OCI-LY3 (cell line): ENCODE results near the gene ASTN1.

Experiments
- H2AFZ ChIP-seq: fragments of 200-600, 300-600 bp; shearing (Covaris generic); 2 replicates; pipeline ENCODE4 v1.6.0; 2014; ENCODE audit warnings: antibody characterized with exemption, low read depth, low read length
- H3K27ac ChIP-seq: fragments of 200-600, 300-600 bp; sonication (generic); 2 replicates; pipeline ENCODE4 v1.5.1; 2014; ENCODE audit warnings: mild to moderate bottlenecking, low read length, moderate library complexity, mixed read lengths
- H3K27me3 ChIP-seq: fragments of 200-600, 300-600 bp; sonication (generic); 2 replicates; pipeline ENCODE4 v1.6.1; 2014; ENCODE audit warnings: low read depth, low read length, mixed read lengths
- H3K36me3 ChIP-seq: fragments of 200-600, 300-600 bp; sonication (generic); replicated peaks from 2 replicates; pipeline ENCODE3; 2014; ENCODE audit warnings: low read depth, low read length, mixed read lengths
- H3K4me1 ChIP-seq: fragments of 300-600, 200-600 bp; sonication (generic); 2 replicates; pipeline ENCODE4 v1.6.1; 2014; ENCODE audit warnings: low read length, mixed read lengths
- H3K4me2 ChIP-seq: fragments of 200-600, 300-600 bp; sonication (generic); 2 replicates; pipeline ENCODE4 v1.6.1; 2014; ENCODE audit warnings: low read length, mixed read lengths
- H3K4me3 ChIP-seq: fragments of 300-600, 200-600 bp; sonication (generic); 2 replicates; pipeline ENCODE4 v1.5.1; 2014; ENCODE audit warnings: antibody characterized with exemption, mild to moderate bottlenecking, low read length, moderate library complexity
- H3K79me2 ChIP-seq: fragments of 300-600, 200-600 bp; shearing (Covaris generic); 2 replicates; pipeline ENCODE4 v1.6.1; 2014; ENCODE audit warnings: mild to moderate bottlenecking, low read length, mixed read lengths
- H3K9ac ChIP-seq: fragments of 300-600, 200-600 bp; shearing (Covaris generic); 2 replicates; pipeline ENCODE4 v1.6.0; 2014; ENCODE audit warnings: mild to moderate bottlenecking, low read length, moderate library complexity
- H3K9me3 ChIP-seq: fragments of 200-600, 300-600 bp; shearing (Covaris generic); 2 replicates; pipeline ENCODE4 v1.6.1; 2014; ENCODE audit warnings: low read length, mixed read lengths; ENCODE audit not compliant: insufficient read depth
- H4K20me1 ChIP-seq: fragments of 200-600, 300-600 bp; sonication (generic); 2 replicates; pipeline ENCODE4 v1.6.1; 2016; ENCODE audit warnings: low read length, mixed read lengths; ENCODE audit not compliant: insufficient read depth
- CTCF ChIP-seq: fragments of 200-600, 300-600 bp; sonication (generic); IDR thresholded peaks from 2 replicates; pipeline ENCODE4 v1.5.1; 2014; ENCODE audit warnings: antibody characterized with exemption, low read length, low read depth
- EZH2phosphoT487 ChIP-seq: fragments of 200-600 bp; shearing (Covaris generic); IDR thresholded peaks from 2 replicates; pipeline ENCODE4 v1.6.1; 2018; ENCODE audit warnings: antibody characterized with exemption, mixed run types, low read depth

Gene ASTN1

GRCh38 chr1:177181631-177182291 lies 17.2 kb upstream of the ASTN1 start:
- no peaks in the 10 kb centered on the region for H4K20me1 ChIP-seq
- H3K4me2 ChIP-seq, result peak overlapping the region; percentile 59
- H3K4me3 ChIP-seq, result peak overlapping the region; percentile 53
- H3K27ac ChIP-seq, result no peak overlapping the region
- no peaks in the 10 kb centered on the region for H3K79me2 ChIP-seq
- H3K4me1 ChIP-seq, result 0 out of 2 replicates have a peak, but pooled peaks cover 6% of the 10 kb centered on the region
- H2AFZ ChIP-seq, result peak overlapping the region; percentile 60; the same call in 1 of the 2 replicates
- H3K9ac ChIP-seq, result no peak overlapping the region
- H3K9me3 ChIP-seq, result no peaks in the 10 kb centered on the region
- no peak for TF ChIP-seq EZH2phosphoT487
- peak; percentile 64 for TF ChIP-seq CTCF
- H3K27me3 ChIP-seq, result peaks cover 19% of the 10 kb centered on the region
- H3K36me3 ChIP-seq, result no peaks in the 10 kb centered on the region

GRCh38 chr1:177181280-177181630 lies 16.7 kb upstream of the ASTN1 start:
- no peaks in the 10 kb centered on the region for H3K79me2 ChIP-seq
- H3K9ac ChIP-seq, result no peak overlapping the region
- peak overlapping the region; percentile 53 for H3K4me3 ChIP-seq
- no peaks in the 10 kb centered on the region for H3K9me3 ChIP-seq
- peaks cover 21% of the 10 kb centered on the region for H3K27me3 ChIP-seq
- H4K20me1 ChIP-seq, result no peaks in the 10 kb centered on the region
- H3K4me1 ChIP-seq, result 0 out of 2 replicates have a peak, but pooled peaks cover 6% of the 10 kb centered on the region
- no peak for TF ChIP-seq CTCF
- TF ChIP-seq EZH2phosphoT487, result no peak
- H3K4me2 ChIP-seq, result peak overlapping the region; percentile 59
- no peaks in the 10 kb centered on the region for H3K36me3 ChIP-seq
- no peak overlapping the region for H2AFZ ChIP-seq
- no peak overlapping the region for H3K27ac ChIP-seq

- H3K79me2 ChIP-seq, result no peaks in the 10 kb centered on the region
- no peak overlapping the region for H3K4me3 ChIP-seq
- H3K4me1 ChIP-seq, result no peaks in the 10 kb centered on the region
- H3K27ac ChIP-seq, result no peak overlapping the region
- H3K36me3 ChIP-seq, result no peaks in the 10 kb centered on the region
- H3K4me2 ChIP-seq, result no peak overlapping the region
- peaks cover 16% of the 10 kb centered on the region for H3K27me3 ChIP-seq
- TF ChIP-seq CTCF, result no peak
- no peak for TF ChIP-seq EZH2phosphoT487
- no peaks in the 10 kb centered on the region for H3K9me3 ChIP-seq
- no peak overlapping the region for H3K9ac ChIP-seq
- no peaks in the 10 kb centered on the region for H4K20me1 ChIP-seq
- no peak overlapping the region for H2AFZ ChIP-seq
Measured at GRCh38 chr1:177174921-177175634, 10.6 kb upstream of the ASTN1 start.

- H3K4me1 ChIP-seq, result no peaks in the 10 kb centered on the region
- no peaks in the 10 kb centered on the region for H3K36me3 ChIP-seq
- no peaks in the 10 kb centered on the region for H3K9me3 ChIP-seq
- no peak overlapping the region for H3K9ac ChIP-seq
- H3K4me2 ChIP-seq, result no peak overlapping the region
- no peak overlapping the region for H3K27ac ChIP-seq
- no peak overlapping the region for H2AFZ ChIP-seq
- H4K20me1 ChIP-seq, result no peaks in the 10 kb centered on the region
- TF ChIP-seq EZH2phosphoT487 (no peak), CTCF (no peak)
- no peaks in the 10 kb centered on the region for H3K79me2 ChIP-seq
- no peak overlapping the region for H3K4me3 ChIP-seq
- peaks cover 19% of the 10 kb centered on the region for H3K27me3 ChIP-seq
Measured at GRCh38 chr1:177173976-177174375, 9.5 kb upstream of the ASTN1 start.
